Gastroesophageal sphincter (tissue), 3 donors: ENCODE results near the gene CPNE5.

Experiments used
- EP300 ChIP-seq: sonication (generic); formaldehyde crosslinking; IDR thresholded peaks from one replicate; pipeline ENCODE4 v1.6.1; 2017; ENCODE audit warnings: antibody characterized with exemption, mild to moderate bottlenecking
- POLR2A ChIP-seq, 2 donors: fragments of 450-650 bp; IDR thresholded peaks; one replicate each; pipeline ENCODE4 v1.6.1; 2017; ENCODE audit warnings: antibody characterized with exemption in 2 of 2, mild to moderate bottlenecking in 2 of 2, moderate library complexity in 1 of 2
- TF ChIP-seq, protein P1 (sequence below), 4 experiments: fragments of 200-600 bp in 2 of 4; fragments of 450-650 bp in 2 of 4; sonication (generic) in 1 of 4; IDR thresholded peaks; one replicate each; pipeline ENCODE4 v1.5.1; 2017 to 2019; ENCODE audit warnings: antibody characterized with exemption in 4 of 4, mild to moderate bottlenecking in 2 of 4, moderate library complexity in 2 of 4

DNA sequence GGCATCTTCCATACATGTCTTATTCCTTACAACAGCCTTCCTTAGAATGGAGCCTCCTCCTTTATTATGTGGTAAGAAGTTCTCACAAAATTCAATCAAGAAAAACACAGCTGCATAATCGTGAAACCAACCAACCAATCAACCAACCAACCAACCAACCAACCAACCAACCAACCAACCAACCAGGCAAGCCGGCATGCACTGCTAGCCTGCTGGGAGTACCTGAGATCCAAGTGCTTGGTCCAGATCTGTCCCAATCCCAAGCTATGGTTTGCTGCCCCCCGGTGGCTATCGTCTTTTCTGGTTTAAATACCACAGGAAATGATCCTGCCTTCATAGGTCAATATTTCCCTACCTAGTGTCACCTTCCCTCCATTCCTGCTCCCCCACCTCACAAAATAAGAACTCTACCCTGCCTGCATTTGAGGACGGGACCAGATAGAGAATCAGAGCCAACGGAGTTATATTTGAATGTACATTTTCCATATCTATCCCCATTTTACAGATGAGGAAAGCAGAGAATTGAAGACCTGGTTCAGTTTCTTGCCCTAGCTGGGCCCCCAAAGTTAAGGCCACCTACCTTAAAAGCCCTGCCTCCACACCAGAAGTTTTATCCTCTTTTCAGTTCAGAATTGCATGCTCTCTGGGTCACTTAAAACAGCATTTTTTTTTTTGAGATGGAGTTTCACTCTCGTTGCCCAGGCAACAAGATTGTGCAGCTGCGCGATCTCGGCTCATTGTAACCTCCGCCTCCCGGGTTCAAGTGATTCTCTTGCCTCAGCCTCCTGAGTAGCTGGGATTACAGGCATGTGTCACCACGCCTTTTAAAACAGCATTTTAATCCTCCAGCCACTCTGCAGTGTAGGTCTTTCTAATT lies 114.5 kb downstream of the CPNE5 start:
- TF ChIP-seq, protein P1, sequence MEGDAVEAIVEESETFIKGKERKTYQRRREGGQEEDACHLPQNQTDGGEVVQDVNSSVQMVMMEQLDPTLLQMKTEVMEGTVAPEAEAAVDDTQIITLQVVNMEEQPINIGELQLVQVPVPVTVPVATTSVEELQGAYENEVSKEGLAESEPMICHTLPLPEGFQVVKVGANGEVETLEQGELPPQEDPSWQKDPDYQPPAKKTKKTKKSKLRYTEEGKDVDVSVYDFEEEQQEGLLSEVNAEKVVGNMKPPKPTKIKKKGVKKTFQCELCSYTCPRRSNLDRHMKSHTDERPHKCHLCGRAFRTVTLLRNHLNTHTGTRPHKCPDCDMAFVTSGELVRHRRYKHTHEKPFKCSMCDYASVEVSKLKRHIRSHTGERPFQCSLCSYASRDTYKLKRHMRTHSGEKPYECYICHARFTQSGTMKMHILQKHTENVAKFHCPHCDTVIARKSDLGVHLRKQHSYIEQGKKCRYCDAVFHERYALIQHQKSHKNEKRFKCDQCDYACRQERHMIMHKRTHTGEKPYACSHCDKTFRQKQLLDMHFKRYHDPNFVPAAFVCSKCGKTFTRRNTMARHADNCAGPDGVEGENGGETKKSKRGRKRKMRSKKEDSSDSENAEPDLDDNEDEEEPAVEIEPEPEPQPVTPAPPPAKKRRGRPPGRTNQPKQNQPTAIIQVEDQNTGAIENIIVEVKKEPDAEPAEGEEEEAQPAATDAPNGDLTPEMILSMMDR (IDR thresholded peaks at IDR 0.05) = peak in 3 of 4 experiments; percentile 35 to 59 (median 57)
- TF ChIP-seq EP300 (no peak), POLR2A (IDR thresholded peaks at IDR 0.05) (no peak)
